GM12875 (cell line): Measurements from ENCODE around the gene TLE7.

ENCODE experiments used
- H3K4me3 ChIP-seq: one replicate; pipeline ENCODE4 v1.5.1; 2011; ENCODE audit warnings: low read depth, low read length, control low read depth
- TF ChIP-seq, protein P1 (sequence below): IDR thresholded peaks from 2 replicates; pipeline ENCODE4 v1.5.1; 2011; ENCODE audit warnings: low read depth, mild to moderate bottlenecking, control low read depth, inconsistent platforms, low read length, moderate library complexity, borderline replicate concordance; ENCODE audit not compliant: insufficient read depth

Gene TLE7

DNA sequence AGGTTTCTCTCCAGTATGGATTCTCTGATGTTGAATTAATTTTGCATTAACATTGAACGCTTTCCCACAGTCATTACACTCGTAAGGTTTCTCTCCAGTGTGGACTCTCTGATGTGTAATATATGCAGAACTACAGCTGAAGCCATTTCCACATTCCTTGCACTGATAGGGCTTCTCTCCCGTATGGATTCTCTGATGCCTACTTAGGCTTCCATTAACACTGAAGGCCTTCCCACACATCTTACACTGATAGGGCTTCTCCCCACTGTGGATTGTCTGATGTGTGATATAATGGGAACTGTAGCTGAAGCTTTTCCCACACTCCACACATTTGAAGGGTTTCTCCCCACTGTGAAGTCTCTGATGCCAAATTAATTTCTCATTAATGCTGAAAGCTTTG is 7.2 kb upstream of the TLE7 start:
- TF ChIP-seq, protein P1, sequence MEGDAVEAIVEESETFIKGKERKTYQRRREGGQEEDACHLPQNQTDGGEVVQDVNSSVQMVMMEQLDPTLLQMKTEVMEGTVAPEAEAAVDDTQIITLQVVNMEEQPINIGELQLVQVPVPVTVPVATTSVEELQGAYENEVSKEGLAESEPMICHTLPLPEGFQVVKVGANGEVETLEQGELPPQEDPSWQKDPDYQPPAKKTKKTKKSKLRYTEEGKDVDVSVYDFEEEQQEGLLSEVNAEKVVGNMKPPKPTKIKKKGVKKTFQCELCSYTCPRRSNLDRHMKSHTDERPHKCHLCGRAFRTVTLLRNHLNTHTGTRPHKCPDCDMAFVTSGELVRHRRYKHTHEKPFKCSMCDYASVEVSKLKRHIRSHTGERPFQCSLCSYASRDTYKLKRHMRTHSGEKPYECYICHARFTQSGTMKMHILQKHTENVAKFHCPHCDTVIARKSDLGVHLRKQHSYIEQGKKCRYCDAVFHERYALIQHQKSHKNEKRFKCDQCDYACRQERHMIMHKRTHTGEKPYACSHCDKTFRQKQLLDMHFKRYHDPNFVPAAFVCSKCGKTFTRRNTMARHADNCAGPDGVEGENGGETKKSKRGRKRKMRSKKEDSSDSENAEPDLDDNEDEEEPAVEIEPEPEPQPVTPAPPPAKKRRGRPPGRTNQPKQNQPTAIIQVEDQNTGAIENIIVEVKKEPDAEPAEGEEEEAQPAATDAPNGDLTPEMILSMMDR = no peak
- H3K4me3 ChIP-seq = no peak overlapping the region

DNA sequence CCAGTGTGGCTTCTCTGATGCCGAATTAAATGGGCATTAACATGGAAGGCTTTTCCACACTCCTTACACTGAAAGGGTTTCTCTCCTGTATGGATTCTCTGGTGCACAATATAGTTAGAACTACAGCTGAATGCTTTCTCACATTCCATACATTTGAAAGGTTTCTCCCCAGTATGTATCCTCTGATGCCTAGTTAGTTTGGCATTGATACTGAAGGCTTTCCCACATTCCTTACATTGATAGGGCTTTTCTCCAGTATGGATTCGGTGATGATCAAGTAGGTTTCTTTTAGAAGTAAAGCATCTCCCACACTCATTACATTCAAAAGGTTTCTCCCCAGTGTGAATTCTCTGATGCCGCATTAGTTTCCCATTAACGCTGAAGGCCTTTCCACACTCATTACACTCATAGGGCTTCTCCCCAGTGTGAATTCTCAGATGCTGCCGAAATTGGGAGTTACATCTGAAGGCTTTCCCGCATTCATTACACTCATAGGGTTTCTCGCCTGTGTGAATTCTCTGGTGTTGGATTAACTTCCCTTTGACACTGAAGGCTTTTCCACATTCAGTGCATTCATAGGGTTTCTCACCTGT is 6.5 kb upstream of the TLE7 start:
- TF ChIP-seq, protein P1 = no peak
- no peak overlapping the region for H3K4me3 ChIP-seq

DNA sequence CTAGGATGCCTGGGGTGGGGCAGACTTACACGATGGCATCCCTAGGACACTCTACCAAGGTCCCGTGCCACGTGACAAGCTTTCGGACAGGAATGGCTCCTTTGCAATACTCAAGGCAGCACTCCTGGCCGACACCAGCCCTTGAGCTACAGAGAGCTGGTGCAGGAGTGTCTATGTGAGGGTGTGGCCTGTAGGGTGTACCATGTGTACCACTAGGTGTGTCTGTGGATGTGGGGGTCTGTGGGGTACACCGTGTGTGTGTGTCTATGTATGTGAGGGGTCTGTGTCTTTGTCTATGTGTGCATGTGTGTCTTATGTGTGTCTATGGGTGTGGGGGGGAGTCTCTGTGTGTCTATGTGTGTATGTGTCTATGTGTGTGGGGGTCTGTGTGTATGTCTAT is 1.9 kb upstream of the TLE7 start:
- TF ChIP-seq, protein P1 = no peak
- H3K4me3 ChIP-seq = no peak overlapping the region

DNA sequence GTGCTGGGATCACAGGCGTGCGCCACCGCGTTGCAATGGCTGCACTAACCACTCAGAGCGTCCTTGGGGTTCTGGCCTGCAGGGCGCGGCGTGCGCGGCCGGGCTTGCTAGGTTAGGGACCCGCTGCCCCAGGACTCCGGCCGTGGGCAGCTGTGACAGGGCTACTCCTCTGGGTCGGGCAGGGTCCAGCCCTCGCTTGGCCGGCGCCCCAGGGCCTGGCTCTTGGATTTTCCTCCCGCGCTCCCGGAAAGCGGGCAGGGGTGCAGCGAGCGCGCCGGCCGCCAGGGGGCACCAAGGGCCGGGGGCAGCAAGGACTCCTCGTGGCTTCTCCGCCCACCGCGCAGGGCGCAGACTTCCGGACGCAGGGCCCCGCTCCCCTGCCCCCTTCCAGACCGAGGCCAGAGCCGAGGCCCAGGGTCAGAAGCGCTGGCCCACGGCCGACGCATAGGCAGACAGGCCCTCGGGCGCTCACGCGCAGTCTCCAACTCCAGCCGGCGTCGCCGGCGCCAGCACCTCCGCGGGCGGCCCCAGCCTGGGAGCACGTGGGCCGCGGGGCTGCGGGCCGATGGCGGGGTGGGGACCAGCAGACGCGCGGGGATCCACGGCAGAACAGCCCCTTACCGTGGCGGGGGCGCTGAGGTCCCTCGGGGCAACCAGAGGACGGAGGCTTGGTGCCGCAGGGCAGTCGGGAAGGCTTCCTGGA is 355 bp downstream of the TLE7 start:
- no peak overlapping the region for H3K4me3 ChIP-seq
- TF ChIP-seq, protein P1 = 0 out of 2 replicates have a peak, but pooled peaks have one; percentile 13

DNA sequence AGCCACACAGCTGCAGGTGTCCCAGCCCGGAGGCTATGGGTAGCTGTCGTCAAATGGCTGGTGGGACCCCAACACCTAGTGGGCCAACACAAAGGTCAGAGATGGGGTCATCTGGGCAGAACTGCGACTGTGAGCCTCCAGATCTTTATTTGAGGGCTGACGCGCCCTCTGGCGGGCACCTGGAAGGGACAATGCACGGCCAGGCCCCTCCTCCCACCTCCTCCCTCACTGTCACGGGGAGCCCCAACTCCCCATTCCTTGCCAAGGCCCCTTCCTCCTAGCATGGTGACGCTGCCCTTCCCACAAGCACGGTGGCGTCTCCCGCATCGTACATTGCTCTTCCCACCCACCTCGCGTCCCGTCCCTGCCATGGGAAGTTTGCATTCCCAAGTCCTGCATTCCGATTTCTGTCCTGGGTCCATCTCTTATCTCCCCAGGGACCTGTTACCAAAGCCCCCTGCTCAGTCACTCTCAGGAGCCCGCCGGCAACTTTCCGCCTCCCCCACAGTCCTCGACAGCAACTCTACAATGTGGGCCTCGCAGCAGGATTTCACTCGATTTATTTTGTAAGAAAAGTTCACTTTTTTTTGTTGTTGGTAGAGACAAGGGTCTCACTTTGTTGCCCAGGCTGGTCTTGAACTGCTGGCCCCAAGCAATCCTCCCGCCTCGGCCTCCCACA is 1.0 kb downstream of the TLE7 start:
- no peak overlapping the region for H3K4me3 ChIP-seq
- TF ChIP-seq, protein P1 = peak; percentile 13; the same call in 1 of the 2 replicates

DNA sequence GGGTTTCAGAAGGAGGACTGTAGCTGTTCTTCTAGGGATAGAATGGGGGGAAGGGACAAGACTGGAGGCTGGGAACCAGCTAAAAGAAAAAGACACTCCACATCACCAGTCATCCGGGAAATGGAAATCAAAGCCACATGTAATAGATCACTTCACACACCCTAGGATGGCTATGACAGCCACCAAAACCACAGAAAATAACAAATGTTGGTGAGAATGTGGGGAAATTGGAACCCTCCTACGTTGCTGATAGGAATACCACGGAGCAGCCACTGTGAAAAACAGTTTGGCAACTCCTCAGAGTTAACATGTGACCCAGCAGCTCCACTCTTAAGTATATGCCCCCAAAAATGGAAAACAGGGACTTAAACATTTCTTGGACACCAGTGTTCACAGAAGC is 2.3 kb downstream of the TLE7 start:
- TF ChIP-seq, protein P1 = no peak
- no peak overlapping the region for H3K4me3 ChIP-seq
